Bronchial epithelial cell (primary cell): ENCODE data around the gene PTPRT. TPM values are rescaled to one million over a fixed set of nuclear protein-coding genes. Genes with fewer than 3 reads are reported as not detected.

Experiments
- DNase-seq: peaks from one replicate; pipeline ENCODE4 v3.0.0-alpha.2; 2010; ENCODE audit warnings: low read depth
- FAIRE-seq: peaks from 2 replicates; lab custom pipeline; 2011; peaks lifted over from hg19 to GRCh38; lab: Jason Lieb, UNC
- H3K27me3 ChIP-seq: 2 replicates; pipeline ENCODE4 v1.5.1; 2011; ENCODE audit warnings: low read length; ENCODE audit not compliant: control insufficient read depth, insufficient read depth
- H3K36me3 ChIP-seq: 2 replicates; pipeline ENCODE4 v1.5.1; 2011; ENCODE audit warnings: low read length; ENCODE audit not compliant: control insufficient read depth, insufficient read depth
- H3K4me3 ChIP-seq: 2 replicates; pipeline ENCODE4 v1.5.1; 2011; ENCODE audit warnings: mild to moderate bottlenecking, low read depth, low read length, control low read depth
- total RNA-seq: library from RNA; depleted of rRNA; stranded (reverse); fragments of >200 nt; gene quantifications from 2 replicates; pipeline ENCODE4 v1.2.1, GENCODE V29; 2014
- TF ChIP-seq, protein P1 (sequence below): IDR thresholded peaks from 2 replicates; pipeline ENCODE4 v1.5.1; 2011; ENCODE audit warnings: mild to moderate bottlenecking, moderate library complexity, low read length, control low read depth, inconsistent platforms; ENCODE audit not compliant: insufficient read depth, severe bottlenecking

Gene PTPRT
- total RNA-seq, 1 donor from 2014 or later, result not detected

DNA sequence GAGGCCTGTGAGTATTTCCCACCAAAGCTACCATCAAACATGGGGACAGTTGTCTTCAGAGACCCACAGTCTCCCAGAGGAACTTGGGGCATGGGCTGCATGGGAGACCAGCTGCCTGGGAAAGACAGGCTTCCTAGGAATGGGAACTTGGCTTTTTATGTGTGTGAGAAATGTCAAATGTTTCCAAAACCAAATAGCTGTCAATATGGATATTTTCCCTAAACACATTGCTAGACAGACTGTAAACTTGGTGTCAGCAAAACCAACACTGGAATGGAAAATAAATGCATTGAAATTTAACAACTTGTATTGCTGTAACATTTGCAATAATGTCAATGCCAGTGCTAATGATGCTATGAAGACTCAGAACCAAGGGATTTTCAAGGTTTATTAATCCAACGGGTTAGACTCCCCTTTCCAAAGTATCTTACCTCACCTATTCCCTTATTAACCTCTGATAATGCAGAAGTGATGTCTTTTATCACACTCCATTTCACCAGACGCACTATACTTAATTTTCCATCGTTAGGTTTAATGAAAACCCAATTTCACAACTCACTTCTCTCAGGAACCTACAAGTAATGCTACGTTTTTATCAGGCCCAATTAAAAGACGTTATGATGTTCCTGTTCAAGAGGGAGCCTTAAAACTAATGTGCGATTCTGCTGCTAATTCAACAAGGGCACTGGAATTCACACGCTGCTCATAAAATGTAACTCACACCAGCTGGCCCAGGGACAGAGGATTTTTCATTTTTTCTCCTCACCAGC, 1025.4 kb downstream of the PTPRT start:
- TF ChIP-seq, protein P1, sequence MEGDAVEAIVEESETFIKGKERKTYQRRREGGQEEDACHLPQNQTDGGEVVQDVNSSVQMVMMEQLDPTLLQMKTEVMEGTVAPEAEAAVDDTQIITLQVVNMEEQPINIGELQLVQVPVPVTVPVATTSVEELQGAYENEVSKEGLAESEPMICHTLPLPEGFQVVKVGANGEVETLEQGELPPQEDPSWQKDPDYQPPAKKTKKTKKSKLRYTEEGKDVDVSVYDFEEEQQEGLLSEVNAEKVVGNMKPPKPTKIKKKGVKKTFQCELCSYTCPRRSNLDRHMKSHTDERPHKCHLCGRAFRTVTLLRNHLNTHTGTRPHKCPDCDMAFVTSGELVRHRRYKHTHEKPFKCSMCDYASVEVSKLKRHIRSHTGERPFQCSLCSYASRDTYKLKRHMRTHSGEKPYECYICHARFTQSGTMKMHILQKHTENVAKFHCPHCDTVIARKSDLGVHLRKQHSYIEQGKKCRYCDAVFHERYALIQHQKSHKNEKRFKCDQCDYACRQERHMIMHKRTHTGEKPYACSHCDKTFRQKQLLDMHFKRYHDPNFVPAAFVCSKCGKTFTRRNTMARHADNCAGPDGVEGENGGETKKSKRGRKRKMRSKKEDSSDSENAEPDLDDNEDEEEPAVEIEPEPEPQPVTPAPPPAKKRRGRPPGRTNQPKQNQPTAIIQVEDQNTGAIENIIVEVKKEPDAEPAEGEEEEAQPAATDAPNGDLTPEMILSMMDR, result no peak
- Histone ChIP-seq H3K27me3 (no peaks in the 10 kb centered on the region), H3K4me3 (no peak overlapping the region), H3K36me3 (no peaks in the 10 kb centered on the region)
- DNase-seq, result no peak
- FAIRE-seq, result no peak

GRCh38 chr20:42161228-42161829, 1028.4 kb downstream of the PTPRT start:
- H3K4me3 ChIP-seq, result no peak overlapping the region
- no peak for FAIRE-seq
- no peak for DNase-seq
- H3K27me3 ChIP-seq, result no peaks in the 10 kb centered on the region
- no peaks in the 10 kb centered on the region for H3K36me3 ChIP-seq
- TF ChIP-seq, protein P1, result no peak

DNA sequence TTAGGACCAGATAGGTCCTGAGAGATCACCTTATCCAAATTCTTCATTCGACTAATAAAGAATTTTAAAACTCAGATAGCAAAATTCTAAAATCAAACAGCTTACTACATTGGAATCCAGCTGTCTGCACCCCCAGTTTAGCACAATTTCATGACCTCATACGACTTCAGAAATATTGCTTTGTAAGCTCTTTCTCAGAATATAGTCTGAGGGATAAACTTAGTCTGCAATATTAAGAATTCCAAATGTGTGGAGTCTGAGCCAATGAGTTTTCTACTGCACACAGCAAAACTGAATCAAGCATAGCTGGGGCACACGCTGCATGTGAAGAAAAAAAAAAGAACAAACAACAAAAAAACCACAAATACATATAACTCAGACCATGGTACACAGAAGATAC, 1029.9 kb downstream of the PTPRT start:
- no peaks in the 10 kb centered on the region for H3K36me3 ChIP-seq
- TF ChIP-seq, protein P1, result no peak
- no peaks in the 10 kb centered on the region for H3K27me3 ChIP-seq
- FAIRE-seq, result no peak
- DNase-seq, result no peak
- H3K4me3 ChIP-seq, result no peak overlapping the region

DNA sequence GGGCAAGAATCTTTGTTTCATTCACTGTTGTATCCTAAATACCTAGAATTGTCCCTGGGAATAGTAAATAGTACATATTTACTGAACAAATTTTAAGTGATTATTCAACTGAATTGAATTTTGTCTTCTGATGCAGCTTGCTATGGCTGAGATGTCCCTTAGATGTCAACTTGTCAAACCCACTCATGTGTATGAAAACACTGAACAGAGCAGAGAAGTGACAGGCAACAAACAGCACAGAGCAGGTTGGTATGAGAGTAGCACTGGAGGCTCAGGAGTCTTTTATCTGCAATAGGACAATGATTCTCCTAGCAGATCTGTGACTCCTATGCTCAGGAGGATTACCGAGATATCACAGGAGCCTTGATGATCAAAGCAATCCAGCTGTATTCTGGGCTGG, 1031.4 kb downstream of the PTPRT start:
- H3K36me3 ChIP-seq, result no peaks in the 10 kb centered on the region
- H3K4me3 ChIP-seq, result no peak overlapping the region
- TF ChIP-seq, protein P1, result no peak
- DNase-seq (no peak), FAIRE-seq (no peak)
- no peaks in the 10 kb centered on the region for H3K27me3 ChIP-seq

GRCh38 chr20:42155586-42155985, 1034.1 kb downstream of the PTPRT start:
- FAIRE-seq (no peak), DNase-seq (no peak)
- Histone ChIP-seq H3K27me3 (no peaks in the 10 kb centered on the region), H3K4me3 (no peak overlapping the region), H3K36me3 (no peaks in the 10 kb centered on the region)
- TF ChIP-seq, protein P1, result no peak
